SK-N-SH (cell line): Measurements from ENCODE around the gene ACP4. TPM values are rescaled to one million over a fixed set of nuclear protein-coding genes. Genes with fewer than 3 reads are reported as not detected.

Experiments used
- CTCF ChIA-PET: fragments of 300-600, 350-600 bp; formaldehyde crosslinking; extraction: SDS; loops from one replicate; lab custom pipeline; 2021; lab: Yijun Ruan, JAX
- POLR2A ChIA-PET: fragments of 350-600 bp; sonication (Branson Sonifier 250); formaldehyde crosslinking; extraction: SDS; loops from one replicate; lab custom pipeline; 2020; ENCODE audit warnings: antibody characterized with exemption, inconsistent platforms; lab: Yijun Ruan, JAX
- DNase-seq: peaks from one replicate; pipeline ENCODE4 v3.0.0; 2012
- H2AFZ ChIP-seq: fragments of 200-600 bp; sonication (generic); 2 replicates; pipeline ENCODE4 v1.8.1; 2016; ENCODE audit warnings: antibody characterized with exemption, mild to moderate bottlenecking, low read depth
- H3F3A ChIP-seq: fragments of 200-600 bp; sonication (generic); replicated peaks from 2 replicates; pipeline ENCODE3; 2016; ENCODE audit warnings: antibody characterized with exemption, mild to moderate bottlenecking; ENCODE audit not compliant: insufficient read depth
- H3K27ac ChIP-seq, 2 experiments: fragments of 200-500 bp in 1 of 2; fragments of 200-600 bp in 1 of 2; sonication (Bioruptor generic) in 1 of 2; sonication (generic), shearing (Covaris generic) in 1 of 2; 2 replicates each; pipeline versions ENCODE4 v1.5.1 to v1.6.1; 2014 to 2016; ENCODE audit warnings: low read depth in 2 of 2, inconsistent platforms in 1 of 2, low read length in 1 of 2, mild to moderate bottlenecking in 1 of 2, mixed read lengths in 1 of 2
- H3K27me3 ChIP-seq: fragments of 200-600 bp; sonication (generic), shearing (Covaris generic); 2 replicates; pipeline ENCODE4 v1.6.1; 2016; ENCODE audit warnings: mixed run types; ENCODE audit not compliant: insufficient read depth
- H3K36me3 ChIP-seq, 2 experiments: fragments of 200-500 bp in 1 of 2; fragments of 200-600 bp in 1 of 2; sonication (Bioruptor generic) in 1 of 2; sonication (generic) in 1 of 2; replicated peaks in 1 of 2; 2 replicates each; pipeline versions ENCODE3 to v1.5.1; 2014 to 2016; ENCODE audit warnings: low read length in 1 of 2, mild to moderate bottlenecking in 1 of 2; ENCODE audit not compliant: insufficient read depth in 2 of 2, control insufficient read depth in 1 of 2
- H3K4me1 ChIP-seq, 2 experiments: fragments of 200-500 bp in 1 of 2; fragments of 200-600 bp in 1 of 2; sonication (Bioruptor generic) in 1 of 2; sonication (generic), shearing (Covaris generic) in 1 of 2; 2 replicates each; pipeline versions ENCODE4 v1.5.1 to v1.6.1; 2014 to 2016; ENCODE audit warnings: low read depth in 1 of 2, low read length in 1 of 2, mixed run types in 1 of 2; ENCODE audit not compliant: insufficient read depth in 2 of 2, control insufficient read depth in 1 of 2
- H3K4me2 ChIP-seq: fragments of 200-600 bp; sonication (generic), shearing (Covaris generic); 2 replicates; pipeline ENCODE4 v1.6.1; 2017; ENCODE audit warnings: mixed run types
- H3K4me3 ChIP-seq, 2 experiments: fragments of 200-500 bp in 1 of 2; fragments of 200-600 bp in 1 of 2; sonication (Bioruptor generic) in 1 of 2; sonication (generic), shearing (Covaris generic) in 1 of 2; 2 replicates each; pipeline versions ENCODE4 v1.5.1 to v1.8.1; 2014 to 2016; ENCODE audit warnings: low read depth in 2 of 2, inconsistent platforms in 1 of 2, low read length in 1 of 2, mild to moderate bottlenecking in 1 of 2, mixed read lengths in 1 of 2, moderate library complexity in 1 of 2
- H3K79me2 ChIP-seq: fragments of 200-600 bp; sonication (generic); 2 replicates; pipeline ENCODE4 v1.8.1; 2017; ENCODE audit warnings: mild to moderate bottlenecking; ENCODE audit not compliant: insufficient read depth
- H3K9ac ChIP-seq: fragments of 200-600 bp; sonication (generic); 2 replicates; pipeline ENCODE4 v1.6.1; 2017; ENCODE audit warnings: mixed run types
- H3K9me2 ChIP-seq: fragments of 200-600 bp; sonication (generic); 2 replicates; pipeline ENCODE4 v1.6.1; 2017; ENCODE audit warnings: mixed run types
- H3K9me3 ChIP-seq: fragments of 200-600 bp; sonication (generic); 2 replicates; pipeline ENCODE4 v1.6.1; 2017; ENCODE audit warnings: mixed run types, mild to moderate bottlenecking, moderate library complexity
- H4K20me1 ChIP-seq: fragments of 200-600 bp; sonication (generic); 2 replicates; pipeline ENCODE4 v1.6.1; 2017; ENCODE audit warnings: mild to moderate bottlenecking, mixed run types; ENCODE audit not compliant: insufficient read depth
- EZH2phosphoT487 ChIP-seq: fragments of 200-600 bp; sonication (generic); IDR thresholded peaks from 2 replicates; pipeline ENCODE4 v1.6.1; 2017; ENCODE audit warnings: low read depth, mixed run types, mild to moderate bottlenecking, antibody characterized with exemption, moderate library complexity, borderline replicate concordance
- FOSL2 ChIP-seq: IDR thresholded peaks from 2 replicates; pipeline ENCODE4 v1.4.0; 2012; ENCODE audit warnings: low read depth, mild to moderate bottlenecking, moderate library complexity, borderline replicate concordance
- FOXJ3 ChIP-seq: sonication (generic); formaldehyde crosslinking; IDR thresholded peaks from 2 replicates; pipeline ENCODE4 v1.5.1; 2020; ENCODE audit warnings: mild to moderate bottlenecking, missing genetic modification reagents
- GABPA ChIP-seq: IDR thresholded peaks from 2 replicates; pipeline ENCODE4 v1.4.0; 2012; ENCODE audit warnings: low read depth, mild to moderate bottlenecking
- JUND ChIP-seq: IDR thresholded peaks from 2 replicates; pipeline ENCODE4 v1.4.0; 2012
- MEF2A ChIP-seq: IDR thresholded peaks from 2 replicates; pipeline ENCODE4 v1.4.0; 2012; ENCODE audit warnings: low read depth, borderline replicate concordance
- MXI1 ChIP-seq: IDR thresholded peaks from 2 replicates; pipeline ENCODE4 v1.6.1; 2012; ENCODE audit warnings: mild to moderate bottlenecking, low read depth, low read length, improper control_type of control experiment
- PBX3 ChIP-seq: IDR thresholded peaks from 2 replicates; pipeline ENCODE4; 2012
- POLR2AphosphoS5 ChIP-seq: IDR thresholded peaks from 2 replicates; pipeline ENCODE4 v1.6.1; 2012; ENCODE audit warnings: low read depth, low read length
- RAD21 ChIP-seq: IDR thresholded peaks from 2 replicates; pipeline ENCODE4 v1.6.1; 2012; ENCODE audit warnings: mild to moderate bottlenecking, low read length
- REST ChIP-seq: IDR thresholded peaks from 2 replicates; pipeline ENCODE4 v1.6.1; 2012; ENCODE audit warnings: mild to moderate bottlenecking, low read depth, low read length, moderate library complexity
- RXRA ChIP-seq: IDR thresholded peaks from 2 replicates; pipeline ENCODE4 v1.4.0; 2012; ENCODE audit warnings: low read depth, mild to moderate bottlenecking, borderline replicate concordance
- SMC3 ChIP-seq: IDR thresholded peaks from 2 replicates; pipeline ENCODE4 v1.6.1; 2012; ENCODE audit warnings: low read depth, low read length, improper control_type of control experiment
- USF1 ChIP-seq: IDR thresholded peaks from 2 replicates; pipeline ENCODE4 v1.4.0; 2012; ENCODE audit warnings: low read depth, borderline replicate concordance
- USF2 ChIP-seq: fragments of 150-350 bp; IDR thresholded peaks from 2 replicates; pipeline ENCODE4 v1.6.1; 2017; ENCODE audit warnings: antibody characterized with exemption, low read length, low read depth, borderline replicate concordance
- ZBTB33 ChIP-seq: IDR thresholded peaks from 2 replicates; pipeline ENCODE4 v1.4.0; 2012; ENCODE audit warnings: low read depth, borderline replicate concordance
- WGBS: methylation state at CpG from one replicate; pipeline ENCODE4 v1.1.6; 2017; ENCODE audit warnings: low lambda C conversion rate; 5-methylcytosine and 5-hydroxymethylcytosine counted together
- polyA plus RNA-seq, 3 experiments: library from polyadenylated mRNA; depleted of rRNA; stranded (reverse); fragments of >200 nt; gene quantifications; 2 replicates each; pipeline ENCODE4 v1.2.3, GENCODE V29; 2012
- TF ChIP-seq, protein P1 (sequence below): fragments of 150-350 bp; IDR thresholded peaks from 2 replicates; pipeline ENCODE4 v1.6.1; 2016; ENCODE audit warnings: mild to moderate bottlenecking, low read depth, low read length

ACP4 gene
- polyA plus RNA-seq, 1 of the 3 experiments (the other 2 are of a cell fraction): not detected

- TF ChIP-seq FOSL2 (no peak), PBX3 (no peak), GABPA (no peak), EZH2phosphoT487 (no peak), RAD21 (no peak)
- TF ChIP-seq, all 33 proteins: peak for 0
Measured at GRCh38 chr19:50741179-50741933, 48.9 kb upstream of the ACP4 start (continued).

DNA sequence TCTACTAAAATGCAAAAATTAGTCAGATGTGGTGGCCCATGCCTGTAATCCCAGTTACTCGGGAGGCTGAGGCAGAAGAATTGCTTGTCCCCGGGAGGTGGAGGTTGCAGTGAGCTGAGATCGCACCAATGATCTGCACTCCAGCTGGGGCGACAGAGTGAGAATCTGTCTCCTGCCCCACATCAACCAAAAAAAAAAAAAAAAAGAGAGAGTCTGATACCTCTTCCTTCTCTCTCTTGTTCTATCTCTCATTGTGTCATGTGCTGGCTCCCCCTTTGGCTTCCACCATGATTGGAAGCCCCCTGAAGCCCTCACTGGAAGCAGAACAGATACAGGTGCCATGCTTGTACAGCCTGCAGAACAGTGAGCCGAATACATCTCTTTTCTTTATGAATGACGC lies 46.7 kb upstream of the ACP4 start:
- CTCF ChIA-PET: no interaction called here

More for the DNA sequence above, 46.7 kb upstream of the ACP4 start:
- Histone ChIP-seq H3K9me2 (no peaks in the 10 kb centered on the region), H3K27ac (no peak overlapping the region), H3K9ac (no peak overlapping the region), H3F3A (no peaks in the 10 kb centered on the region), H3K4me1 (no peaks in the 10 kb centered on the region), H3K4me2 (no peak overlapping the region), H3K27me3 (peaks cover 60% of the 10 kb centered on the region; the same call in 1 of the 2 replicates), H3K36me3 (no peaks in the 10 kb centered on the region), H3K9me3 (no peaks in the 10 kb centered on the region), H2AFZ (no peak overlapping the region), H3K4me3 (no peak overlapping the region), H3K79me2 (no peaks in the 10 kb centered on the region), H4K20me1 (no peaks in the 10 kb centered on the region)
- no peak for DNase-seq
- POLR2A ChIA-PET: no interaction called here
- 53% methylated on average over 6 of the region's 6 CpGs for WGBS
- TF ChIP-seq USF2: no peak
- TF ChIP-seq ZBTB33: no peak
- no peak for TF ChIP-seq GABPA
- no peak for TF ChIP-seq POLR2AphosphoS5
- no peak for TF ChIP-seq USF1
- TF ChIP-seq MEF2A: no peak
- TF ChIP-seq, protein P1, sequence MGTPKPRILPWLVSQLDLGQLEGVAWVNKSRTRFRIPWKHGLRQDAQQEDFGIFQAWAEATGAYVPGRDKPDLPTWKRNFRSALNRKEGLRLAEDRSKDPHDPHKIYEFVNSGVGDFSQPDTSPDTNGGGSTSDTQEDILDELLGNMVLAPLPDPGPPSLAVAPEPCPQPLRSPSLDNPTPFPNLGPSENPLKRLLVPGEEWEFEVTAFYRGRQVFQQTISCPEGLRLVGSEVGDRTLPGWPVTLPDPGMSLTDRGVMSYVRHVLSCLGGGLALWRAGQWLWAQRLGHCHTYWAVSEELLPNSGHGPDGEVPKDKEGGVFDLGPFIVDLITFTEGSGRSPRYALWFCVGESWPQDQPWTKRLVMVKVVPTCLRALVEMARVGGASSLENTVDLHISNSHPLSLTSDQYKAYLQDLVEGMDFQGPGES: no peak
- TF ChIP-seq JUND: no peak
- TF ChIP-seq FOSL2: no peak
- TF ChIP-seq FOXJ3 (CRISPR knock-in tag): no peak
- TF ChIP-seq RXRA: no peak
- no peak for TF ChIP-seq SMC3
- TF ChIP-seq REST: no peak
- TF ChIP-seq PBX3: no peak
- no peak for TF ChIP-seq RAD21
- TF ChIP-seq MXI1: no peak
